ENCODE data around the gene EPHA7. TPM values are rescaled to one million over a fixed set of nuclear protein-coding genes. Genes with fewer than 3 reads are reported as not detected.

EPHA7 gene
- total RNA-seq, 1 experiment from 2014 or later = 9.6 TPM

- TF ChIP-seq, protein P1, sequence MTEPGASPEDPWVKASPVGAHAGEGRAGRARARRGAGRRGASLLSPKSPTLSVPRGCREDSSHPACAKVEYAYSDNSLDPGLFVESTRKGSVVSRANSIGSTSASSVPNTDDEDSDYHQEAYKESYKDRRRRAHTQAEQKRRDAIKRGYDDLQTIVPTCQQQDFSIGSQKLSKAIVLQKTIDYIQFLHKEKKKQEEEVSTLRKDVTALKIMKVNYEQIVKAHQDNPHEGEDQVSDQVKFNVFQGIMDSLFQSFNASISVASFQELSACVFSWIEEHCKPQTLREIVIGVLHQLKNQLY (CRISPR knock-in tag; IDR thresholded peaks at IDR 0.05) = no peak
These were observed 45.9 kb downstream of the EPHA7 start (continued) for GRCh38 chr6:93373445-93373844.

GRCh38 chr6:93371756-93372155, 47.6 kb downstream of the EPHA7 start:
- H3K4me1 Mint-ChIP-seq = no peaks in the 10 kb centered on the region
- no peak for DNase-seq (ENCODE audit: low spot score)
- H3K36me3 Mint-ChIP-seq = no peaks in the 10 kb centered on the region
- ATAC-seq = no peak
- CTCF ChIA-PET = no interaction called here
- TF ChIP-seq MXD4 (CRISPR knock-in tag; IDR thresholded peaks at IDR 0.05; ENCODE audit: borderline replicate concordance) = no peak
- H3K4me3 Mint-ChIP-seq = no peak overlapping the region
- POLR2A ChIA-PET = no interaction called here
- no peaks in the 10 kb centered on the region for H3K27me3 Mint-ChIP-seq (ENCODE audit: low read depth)
- no peak overlapping the region for H3K27ac Mint-ChIP-seq
- no peaks in the 10 kb centered on the region for H3K9me3 Mint-ChIP-seq

- CTCF ChIA-PET = no interaction called here
- no peak for DNase-seq (ENCODE audit: low spot score)
- POLR2A ChIA-PET = no interaction called here
- H3K27ac Mint-ChIP-seq = no peak overlapping the region
- ATAC-seq = no peak
- no peak overlapping the region for H3K4me3 Mint-ChIP-seq
- no peaks in the 10 kb centered on the region for H3K4me1 Mint-ChIP-seq
- H3K36me3 Mint-ChIP-seq = no peaks in the 10 kb centered on the region
- no peaks in the 10 kb centered on the region for H3K9me3 Mint-ChIP-seq
- no peaks in the 10 kb centered on the region for H3K27me3 Mint-ChIP-seq (ENCODE audit: low read depth)
- TF ChIP-seq ZBTB43 (CRISPR knock-in tag; IDR thresholded peaks at IDR 0.05) (no peak), MYBL2 (CRISPR knock-in tag; IDR thresholded peaks at IDR 0.05) (no peak), AFF4 (CRISPR knock-in tag; IDR thresholded peaks at IDR 0.05; ENCODE audit: borderline replicate concordance) (no peak), CBFB (CRISPR knock-in tag; IDR thresholded peaks at IDR 0.05; ENCODE audit: low read depth) (no peak), NFATC4 (CRISPR knock-in tag; IDR thresholded peaks at IDR 0.05) (no peak), SP1 (CRISPR knock-in tag; conservative IDR thresholded peaks at IDR 0.05) (no peak), CREM (CRISPR knock-in tag; IDR thresholded peaks at IDR 0.05) (no peak), ZNF423 (CRISPR knock-in tag; IDR thresholded peaks at IDR 0.05) (no peak), GRHL2 (CRISPR knock-in tag; IDR thresholded peaks at IDR 0.05; ENCODE audit: insufficient replicate concordance, severe bottlenecking) (no peak), TEAD4 (CRISPR knock-in tag; IDR thresholded peaks at IDR 0.05) (no peak), JAZF1 (CRISPR knock-in tag; IDR thresholded peaks at IDR 0.05) (no peak), CTCF (IDR thresholded peaks at IDR 0.05) (no peak)
- TF ChIP-seq, protein P2, sequence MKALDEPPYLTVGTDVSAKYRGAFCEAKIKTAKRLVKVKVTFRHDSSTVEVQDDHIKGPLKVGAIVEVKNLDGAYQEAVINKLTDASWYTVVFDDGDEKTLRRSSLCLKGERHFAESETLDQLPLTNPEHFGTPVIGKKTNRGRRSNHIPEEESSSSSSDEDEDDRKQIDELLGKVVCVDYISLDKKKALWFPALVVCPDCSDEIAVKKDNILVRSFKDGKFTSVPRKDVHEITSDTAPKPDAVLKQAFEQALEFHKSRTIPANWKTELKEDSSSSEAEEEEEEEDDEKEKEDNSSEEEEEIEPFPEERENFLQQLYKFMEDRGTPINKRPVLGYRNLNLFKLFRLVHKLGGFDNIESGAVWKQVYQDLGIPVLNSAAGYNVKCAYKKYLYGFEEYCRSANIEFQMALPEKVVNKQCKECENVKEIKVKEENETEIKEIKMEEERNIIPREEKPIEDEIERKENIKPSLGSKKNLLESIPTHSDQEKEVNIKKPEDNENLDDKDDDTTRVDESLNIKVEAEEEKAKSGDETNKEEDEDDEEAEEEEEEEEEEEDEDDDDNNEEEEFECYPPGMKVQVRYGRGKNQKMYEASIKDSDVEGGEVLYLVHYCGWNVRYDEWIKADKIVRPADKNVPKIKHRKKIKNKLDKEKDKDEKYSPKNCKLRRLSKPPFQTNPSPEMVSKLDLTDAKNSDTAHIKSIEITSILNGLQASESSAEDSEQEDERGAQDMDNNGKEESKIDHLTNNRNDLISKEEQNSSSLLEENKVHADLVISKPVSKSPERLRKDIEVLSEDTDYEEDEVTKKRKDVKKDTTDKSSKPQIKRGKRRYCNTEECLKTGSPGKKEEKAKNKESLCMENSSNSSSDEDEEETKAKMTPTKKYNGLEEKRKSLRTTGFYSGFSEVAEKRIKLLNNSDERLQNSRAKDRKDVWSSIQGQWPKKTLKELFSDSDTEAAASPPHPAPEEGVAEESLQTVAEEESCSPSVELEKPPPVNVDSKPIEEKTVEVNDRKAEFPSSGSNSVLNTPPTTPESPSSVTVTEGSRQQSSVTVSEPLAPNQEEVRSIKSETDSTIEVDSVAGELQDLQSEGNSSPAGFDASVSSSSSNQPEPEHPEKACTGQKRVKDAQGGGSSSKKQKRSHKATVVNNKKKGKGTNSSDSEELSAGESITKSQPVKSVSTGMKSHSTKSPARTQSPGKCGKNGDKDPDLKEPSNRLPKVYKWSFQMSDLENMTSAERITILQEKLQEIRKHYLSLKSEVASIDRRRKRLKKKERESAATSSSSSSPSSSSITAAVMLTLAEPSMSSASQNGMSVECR (CRISPR knock-in tag; IDR thresholded peaks at IDR 0.05; ENCODE audit: borderline replicate concordance) = no peak
- TF ChIP-seq, protein P3, sequence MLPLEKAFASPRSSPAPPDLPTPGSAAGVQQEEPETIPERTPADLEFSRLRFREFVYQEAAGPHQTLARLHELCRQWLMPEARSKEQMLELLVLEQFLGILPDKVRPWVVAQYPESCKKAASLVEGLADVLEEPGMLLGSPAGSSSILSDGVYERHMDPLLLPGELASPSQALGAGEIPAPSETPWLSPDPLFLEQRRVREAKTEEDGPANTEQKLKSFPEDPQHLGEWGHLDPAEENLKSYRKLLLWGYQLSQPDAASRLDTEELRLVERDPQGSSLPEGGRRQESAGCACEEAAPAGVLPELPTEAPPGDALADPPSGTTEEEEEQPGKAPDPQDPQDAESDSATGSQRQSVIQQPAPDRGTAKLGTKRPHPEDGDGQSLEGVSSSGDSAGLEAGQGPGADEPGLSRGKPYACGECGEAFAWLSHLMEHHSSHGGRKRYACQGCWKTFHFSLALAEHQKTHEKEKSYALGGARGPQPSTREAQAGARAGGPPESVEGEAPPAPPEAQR (CRISPR knock-in tag; IDR thresholded peaks at IDR 0.05) = no peak
These were observed 49.7 kb downstream of the EPHA7 start for GRCh38 chr6:93369586-93370134.
